K562 (cell line): ENCODE data around the gene PRMT5. TPM values are rescaled to one million over a fixed set of nuclear protein-coding genes. Genes with fewer than 3 reads are reported as not detected.
A peak's percentile ranks its signal among the peaks of the same experiment; 100 is the strongest.

Source experiments
- CHD7 ChIP-seq: fragments of 200-600 bp; sonication (generic); IDR thresholded peaks from one replicate; pipeline ENCODE4 v1.6.1; 2012; ENCODE audit warnings: mild to moderate bottlenecking, low read depth, low read length, inconsistent platforms
- EHMT2 ChIP-seq: fragments of 450-650 bp; IDR thresholded peaks from 2 replicates; pipeline ENCODE4 v1.6.1; 2018; ENCODE audit warnings: antibody characterized with exemption
- ETV1 ChIP-seq: fragments of 450-650 bp; conservative IDR thresholded peaks from 2 replicates; pipeline ENCODE4 v1.6.1; 2016; ENCODE audit warnings: missing genetic modification characterization, control low read depth, low read depth, missing compliant biosample characterization
- MTA1 ChIP-seq: fragments of 450-650 bp; IDR thresholded peaks from 2 replicates; pipeline ENCODE4 v1.6.1; 2017; ENCODE audit warnings: borderline replicate concordance
- NR1H2 ChIP-seq: sonication (generic); formaldehyde crosslinking; IDR thresholded peaks from 2 replicates; pipeline ENCODE4 v1.4.0; 2020; ENCODE audit warnings: mild to moderate bottlenecking, missing genetic modification reagents
- NR2C2 ChIP-seq, 2 experiments: fragments of 200-800 bp in 1 of 2; sonication (Bioruptor generic) in 1 of 2; sonication (generic) in 1 of 2; formaldehyde crosslinking in 1 of 2; IDR thresholded peaks; 2 replicates each; pipeline versions ENCODE4 v1.6.1 to v1.8.0; 2016 to 2022; ENCODE audit warnings: mild to moderate bottlenecking in 1 of 2, missing compliant biosample characterization in 1 of 2, missing genetic modification characterization in 1 of 2, missing genetic modification reagents in 1 of 2
- PHF8 ChIP-seq: fragments of 200-600 bp; sonication (generic); IDR thresholded peaks from 2 replicates; pipeline ENCODE4 v1.6.1; 2012; ENCODE audit warnings: mixed run types, mild to moderate bottlenecking, inconsistent platforms, low read length, moderate library complexity, borderline replicate concordance
- SFPQ ChIP-seq: fragments of 200-400 bp; formaldehyde crosslinking; IDR thresholded peaks from 2 replicates; pipeline ENCODE4 v1.6.1; 2017; ENCODE audit warnings: mild to moderate bottlenecking, low read depth, low read length, moderate library complexity
- SMAD3 ChIP-seq: fragments of 450-650 bp; formaldehyde crosslinking; conservative IDR thresholded peaks from 2 replicates; pipeline ENCODE4 v1.4.0; 2020; ENCODE audit warnings: mild to moderate bottlenecking
- TRIM24 ChIP-seq, 2 experiments: fragments of 450-650 bp; IDR thresholded peaks; 2 replicates each; pipeline ENCODE4 v1.6.1; 2016
- XRCC3 ChIP-seq: fragments of 450-650 bp; IDR thresholded peaks from 2 replicates; pipeline ENCODE4 v1.6.1; 2017; ENCODE audit warnings: mild to moderate bottlenecking, moderate library complexity
- ZC3H4 ChIP-seq: sonication (generic); formaldehyde crosslinking; IDR thresholded peaks from 2 replicates; pipeline ENCODE4 v1.9.0; 2021; ENCODE audit warnings: missing genetic modification reagents, borderline replicate concordance
- ZNF232 ChIP-seq: sonication (generic); formaldehyde crosslinking; IDR thresholded peaks from 2 replicates; pipeline ENCODE4 v1.8.0; 2022; ENCODE audit warnings: mild to moderate bottlenecking, missing genetic modification reagents
- ZNF274 ChIP-seq: IDR thresholded peaks from 2 replicates; pipeline ENCODE4 v1.6.1; 2011; ENCODE audit warnings: low read depth, mild to moderate bottlenecking, low read length, moderate library complexity, borderline replicate concordance
- ZNF583 ChIP-seq: fragments of 250-450 bp; sonication (Bioruptor Pico); IDR thresholded peaks from 2 replicates; pipeline ENCODE4 v1.4.0; 2020
- polyA plus RNA-seq, 8 experiments: library from polyadenylated mRNA; depleted of rRNA in 4 of 8; stranded (reverse) in 5 of 8; unstranded in 3 of 8; fragments of >200 nt; fragmentation: Nextera tagmentation in 2 of 8; fragmentation: Illumina TruSeq in 1 of 8; extraction: Ambion mirVana in 2 of 8; extraction: Trizol in 1 of 8; gene quantifications; 2 replicates each; pipeline versions ENCODE4 v1.2.1 to v1.2.3, GENCODE V29; 2011 to 2014; ENCODE audit warnings: inconsistent platforms in 1 of 8, missing spikeins in 1 of 8
- total RNA-seq, 7 experiments: library from RNA; depleted of rRNA in 6 of 7; stranded (reverse); fragments of >200 nt in 6 of 7; fragmentation: Illumina TruSeq in 2 of 7; extraction: Trizol in 2 of 7; gene quantifications; 2 replicates each; pipeline versions ENCODE4 v1.2.1 to v1.2.3, GENCODE V29; 2011 to 2021; ENCODE audit warnings: low replicate concordance in 1 of 7

Gene PRMT5
- total and polyA plus RNA-seq, 9 of the 15 experiments (the other 6 are each of a cell fraction or from before 2014, with no cell fraction given) = 114 to 552 (median 222) TPM

GRCh38 chr14:22918804-22919600 lies 10.2 kb downstream of the PRMT5 start, which contains the start of gene RBM23 (continued):
- TF ChIP-seq MTA1 (peak; percentile 95), ETV1 (tag) (no peak; the same call in 1 of the 2 replicates), NR1H2 (CRISPR knock-in tag) (no peak), XRCC3 (no peak), SMAD3 (CRISPR knock-in tag) (no peak), ZNF274 (no peak), ZNF232 (CRISPR knock-in tag) (no peak), EHMT2 (no peak), TRIM24 (IDR thresholded peaks at IDR 0.05) (no peak), CHD7 (no peak), PHF8 (peak; percentile 95), SFPQ (no peak), ZC3H4 (CRISPR knock-in tag) (no peak), NR2C2 (CRISPR knock-in tag; IDR thresholded peaks at IDR 0.05) (no peak), NR2C2 (tag; IDR thresholded peaks at IDR 0.05) (peak; percentile 91), ZNF583 (CRISPR knock-in tag) (0 out of 2 replicates have a peak, but pooled peaks have one; percentile 47)
